ENCODE data around the gene SLC2A9. TPM values are rescaled to one million over a fixed set of nuclear protein-coding genes. Genes with fewer than 3 reads are reported as not detected.

The SLC2A9 gene
- total RNA-seq, 3 donors from 2014 or later: 6.2 to 10.7 (median 9.5) TPM

DNA sequence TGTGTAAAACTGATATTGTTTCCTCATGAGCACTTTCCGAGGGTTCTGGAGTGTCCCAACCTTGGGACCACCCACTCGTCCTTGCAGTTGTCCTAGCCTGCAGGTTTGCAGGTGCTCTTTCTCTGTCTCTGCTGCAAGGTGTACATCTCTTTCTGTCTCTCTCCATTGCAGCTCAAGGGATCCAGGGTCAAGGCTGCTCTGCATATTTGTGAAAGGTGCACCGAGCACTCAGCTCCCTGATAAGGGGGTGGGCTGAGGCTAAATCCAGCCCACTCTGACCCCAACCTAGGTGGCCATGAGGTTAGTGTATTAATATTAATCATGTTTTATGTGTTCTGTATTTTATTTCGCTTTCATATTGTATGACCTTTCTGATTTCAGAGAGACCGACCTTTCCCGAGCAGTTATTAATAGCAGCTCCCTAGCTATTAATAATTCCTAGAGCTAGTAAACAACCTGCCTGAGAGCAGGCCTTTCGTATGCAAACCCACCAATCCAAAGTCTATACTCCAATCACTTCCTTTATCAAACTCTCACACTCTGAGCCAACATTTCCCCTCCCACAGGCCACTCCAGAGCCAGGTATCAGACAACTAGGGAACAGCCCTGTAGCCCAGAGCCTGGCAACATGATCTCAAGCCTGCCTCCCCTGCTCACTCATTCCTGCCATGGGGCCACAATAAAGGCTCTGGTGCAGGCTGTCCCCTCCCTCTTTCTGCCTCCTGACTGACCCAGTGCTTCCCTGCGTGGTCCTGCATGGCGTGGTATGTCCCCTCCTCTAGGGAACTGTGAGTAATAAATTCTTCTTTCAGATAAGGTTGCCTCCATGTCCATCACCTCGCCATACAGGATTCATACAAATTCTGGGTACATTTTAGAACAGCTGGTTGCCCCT lies 73.9 kb downstream of the SLC2A9 start:
- DNase-seq (ENCODE audit: low spot score in 2 of 2): no peak
- Histone ChIP-seq H3K27ac (no peak overlapping the region), H3K4me3 (no peak overlapping the region), H3K27me3 (no peaks in the 10 kb centered on the region), H3K9me3 (no peaks in the 10 kb centered on the region), H3K4me1 (no peaks in the 10 kb centered on the region), H3K36me3 (no peaks in the 10 kb centered on the region)
- intact Hi-C loops (cut with DNase I; ENCODE audit: low total_unique reads): no loop called here
- TF ChIP-seq POLR2AphosphoS5 (IDR thresholded peaks at IDR 0.05) (no peak), POLR2A (IDR thresholded peaks at IDR 0.05) (no peak)
- TF ChIP-seq, protein P1, sequence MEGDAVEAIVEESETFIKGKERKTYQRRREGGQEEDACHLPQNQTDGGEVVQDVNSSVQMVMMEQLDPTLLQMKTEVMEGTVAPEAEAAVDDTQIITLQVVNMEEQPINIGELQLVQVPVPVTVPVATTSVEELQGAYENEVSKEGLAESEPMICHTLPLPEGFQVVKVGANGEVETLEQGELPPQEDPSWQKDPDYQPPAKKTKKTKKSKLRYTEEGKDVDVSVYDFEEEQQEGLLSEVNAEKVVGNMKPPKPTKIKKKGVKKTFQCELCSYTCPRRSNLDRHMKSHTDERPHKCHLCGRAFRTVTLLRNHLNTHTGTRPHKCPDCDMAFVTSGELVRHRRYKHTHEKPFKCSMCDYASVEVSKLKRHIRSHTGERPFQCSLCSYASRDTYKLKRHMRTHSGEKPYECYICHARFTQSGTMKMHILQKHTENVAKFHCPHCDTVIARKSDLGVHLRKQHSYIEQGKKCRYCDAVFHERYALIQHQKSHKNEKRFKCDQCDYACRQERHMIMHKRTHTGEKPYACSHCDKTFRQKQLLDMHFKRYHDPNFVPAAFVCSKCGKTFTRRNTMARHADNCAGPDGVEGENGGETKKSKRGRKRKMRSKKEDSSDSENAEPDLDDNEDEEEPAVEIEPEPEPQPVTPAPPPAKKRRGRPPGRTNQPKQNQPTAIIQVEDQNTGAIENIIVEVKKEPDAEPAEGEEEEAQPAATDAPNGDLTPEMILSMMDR (IDR thresholded peaks at IDR 0.05): no peak

DNA sequence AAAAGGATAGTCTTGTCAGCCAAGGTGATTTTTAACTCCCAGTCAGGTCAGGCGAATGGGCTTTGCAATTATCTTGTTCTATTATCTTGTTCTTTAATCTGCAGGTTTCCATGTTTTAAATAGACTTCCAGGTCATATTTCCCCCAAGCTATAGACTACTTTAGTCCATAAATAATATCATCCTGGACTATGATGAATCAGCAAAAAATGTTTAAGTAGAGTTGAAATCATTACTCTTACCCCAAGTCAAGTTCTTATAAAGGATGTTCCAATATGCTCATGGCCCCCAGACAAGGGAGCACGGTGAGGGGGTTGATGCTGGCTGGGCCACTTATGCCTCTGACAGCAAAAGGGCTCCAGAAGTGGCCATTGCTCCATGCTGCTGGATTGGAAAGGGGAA lies 75.1 kb downstream of the SLC2A9 start:
- H3K9me3 ChIP-seq: no peaks in the 10 kb centered on the region
- intact Hi-C loops (cut with DNase I; ENCODE audit: low total_unique reads): no loop called here
- no peak overlapping the region for H3K4me3 ChIP-seq
- no peak overlapping the region for H3K27ac ChIP-seq
- H3K36me3 ChIP-seq: no peaks in the 10 kb centered on the region
- no peaks in the 10 kb centered on the region for H3K4me1 ChIP-seq
- no peaks in the 10 kb centered on the region for H3K27me3 ChIP-seq
- TF ChIP-seq POLR2AphosphoS5 (IDR thresholded peaks at IDR 0.05) (no peak), POLR2A (IDR thresholded peaks at IDR 0.05) (no peak)
- TF ChIP-seq, protein P1 (IDR thresholded peaks at IDR 0.05): no peak
- DNase-seq (ENCODE audit: low spot score in 2 of 2): no peak

DNA sequence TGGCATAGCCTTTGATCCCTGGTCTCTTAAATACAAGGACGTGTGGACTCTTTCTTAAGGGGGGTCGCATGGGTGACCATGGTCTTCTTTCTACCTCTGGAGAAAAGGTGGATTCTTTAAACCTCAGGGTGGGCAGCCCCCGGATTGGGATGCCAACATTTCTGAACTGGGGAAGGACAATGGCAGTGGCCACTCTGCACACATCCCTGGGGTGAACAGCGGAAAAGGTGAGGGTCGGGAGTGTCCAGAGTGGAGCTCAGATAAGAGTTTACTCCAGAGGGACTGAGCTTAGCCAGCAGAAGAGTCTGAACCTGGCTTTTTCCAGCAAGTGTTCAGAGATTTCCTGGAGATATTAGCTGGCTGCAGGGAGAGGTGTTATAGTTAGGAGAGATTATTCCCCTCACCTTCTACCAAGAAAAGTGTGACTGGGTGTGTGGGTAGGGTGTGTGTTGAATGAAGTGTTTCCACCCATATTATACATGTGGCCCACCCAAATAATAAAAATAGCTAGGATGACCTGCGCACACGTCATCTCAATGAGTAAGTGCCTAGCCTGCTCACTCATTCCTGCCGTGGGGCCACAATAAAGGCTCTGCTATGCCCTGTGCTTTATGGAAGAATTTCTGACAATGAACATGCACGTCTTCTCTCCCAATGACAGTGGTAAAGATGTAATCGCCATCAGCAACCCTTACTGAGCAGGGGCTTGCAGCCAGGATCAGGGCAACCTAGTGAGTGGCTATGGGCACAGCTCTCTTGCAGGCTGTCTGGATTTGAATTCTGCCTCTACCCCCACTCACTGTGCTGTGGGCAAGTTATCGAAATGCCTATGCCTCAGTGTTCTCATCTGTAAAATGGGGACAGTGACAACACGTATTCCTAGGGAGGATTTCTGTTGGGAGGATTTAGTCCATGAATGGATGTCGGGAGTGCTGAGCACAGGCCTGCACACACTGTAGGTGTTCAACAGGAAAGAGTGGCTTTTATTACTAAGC lies 76.6 kb downstream of the SLC2A9 start:
- no peak for DNase-seq (ENCODE audit: low spot score in 2 of 2)
- H3K36me3 ChIP-seq: no peaks in the 10 kb centered on the region
- no peaks in the 10 kb centered on the region for H3K4me1 ChIP-seq
- no peaks in the 10 kb centered on the region for H3K9me3 ChIP-seq
- no peaks in the 10 kb centered on the region for H3K27me3 ChIP-seq
- TF ChIP-seq, protein P1 (IDR thresholded peaks at IDR 0.05): no peak
- TF ChIP-seq POLR2AphosphoS5 (IDR thresholded peaks at IDR 0.05) (no peak), POLR2A (IDR thresholded peaks at IDR 0.05) (no peak)
- H3K4me3 ChIP-seq: no peak overlapping the region
- intact Hi-C loops (cut with DNase I; ENCODE audit: low total_unique reads): no loop called here
- H3K27ac ChIP-seq: no peak overlapping the region

DNA sequence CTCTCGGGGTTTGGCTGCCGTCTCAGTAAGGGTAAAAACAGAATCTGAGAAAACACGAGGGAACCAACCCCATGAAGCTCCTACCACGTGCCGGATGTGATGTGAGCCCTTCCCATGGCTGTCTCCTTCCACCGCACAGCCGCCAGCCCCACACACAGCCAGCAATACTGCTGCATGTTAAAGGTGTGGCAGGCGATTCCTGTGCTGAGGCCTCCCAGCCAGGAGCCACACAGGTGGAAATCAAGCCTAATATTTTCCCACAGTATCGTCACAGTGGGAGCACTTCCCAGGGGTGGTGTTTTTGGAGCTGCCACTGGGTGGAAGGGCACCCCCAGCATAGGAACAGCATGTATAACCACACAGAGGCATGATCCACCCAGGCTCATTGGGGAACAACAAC lies 77.5 kb downstream of the SLC2A9 start:
- Histone ChIP-seq H3K27ac (no peak overlapping the region), H3K4me3 (no peak overlapping the region), H3K36me3 (no peaks in the 10 kb centered on the region), H3K9me3 (no peaks in the 10 kb centered on the region), H3K27me3 (no peaks in the 10 kb centered on the region), H3K4me1 (no peaks in the 10 kb centered on the region)
- intact Hi-C loops (cut with DNase I; ENCODE audit: low total_unique reads): no loop called here
- DNase-seq (ENCODE audit: low spot score in 2 of 2): no peak
- TF ChIP-seq, protein P1 (IDR thresholded peaks at IDR 0.05): no peak
- TF ChIP-seq POLR2A (IDR thresholded peaks at IDR 0.05) (no peak), POLR2AphosphoS5 (IDR thresholded peaks at IDR 0.05) (no peak)
